Heart left ventricle (tissue), 13 donors: ENCODE results near the gene MGAT4A.

Experiments
- CTCF ChIP-seq, 12 donors: fragments of 200-600 bp; sonication (generic) in 4 of 12; IDR thresholded peaks; one replicate each; pipeline versions ENCODE4 v1.5.0 to v1.8.0; 2018 to 2022; ENCODE audit warnings: antibody characterized with exemption in 12 of 12, mild to moderate bottlenecking in 5 of 12
- POLR2A ChIP-seq, 2 donors: fragments of 450-650 bp; IDR thresholded peaks; one replicate each; pipeline ENCODE4 v1.6.1; 2017; ENCODE audit warnings: antibody characterized with exemption in 2 of 2, mild to moderate bottlenecking in 2 of 2, moderate library complexity in 2 of 2
- donor health status: ischemic (EF 13 %, LVEDD 7.1; RV severe dilation, severe dysfunction).
- donor health status: DM: no; HTN: yes; CAD: no.
- donor health status: DM: no; HTN: no; CAD: no.
- donor health status: ischemic (EF 25% LVEDD 6.9; RV normal size, moderate dysfunction).
- donor health status: ischemic (EF 25% LVEDD 5.7; RV mildly dilated, moderate dysfunction).
- donor health status: ischemic (EF 35%, LVEDD 5.7; RV mildly dilated, moderate dysfunction).
- donor health status: nonischemic (EF 11% LVEDD 7.7; RV severe dilation, severe dysfunction).
- donor health status: DM: yes; HTN: yes; CAD: no.
- donor health status: PGD.
- donor health status: ischemic (EF 29% LVEDD 5.4; RV normal size, mild dysfunction).
- donor health status: nonischemic (EF 23%, LVEDD 6.1; RV moderate dilation, normal function).

- TF ChIP-seq CTCF (IDR thresholded peaks at IDR 0.05): no peak
- TF ChIP-seq POLR2A (IDR thresholded peaks at IDR 0.05): no peak
Measured at GRCh38 chr2:98778151-98778550, 47.2 kb upstream of the MGAT4A start.
